Right forelimb (tissue), 1 donor: ENCODE measurements around the gene MAGI1.

Experiments used
- DNase-seq: peaks from one replicate; pipeline ENCODE4 v3.0.0-alpha.2; 2018

MAGI1 gene

DNA sequence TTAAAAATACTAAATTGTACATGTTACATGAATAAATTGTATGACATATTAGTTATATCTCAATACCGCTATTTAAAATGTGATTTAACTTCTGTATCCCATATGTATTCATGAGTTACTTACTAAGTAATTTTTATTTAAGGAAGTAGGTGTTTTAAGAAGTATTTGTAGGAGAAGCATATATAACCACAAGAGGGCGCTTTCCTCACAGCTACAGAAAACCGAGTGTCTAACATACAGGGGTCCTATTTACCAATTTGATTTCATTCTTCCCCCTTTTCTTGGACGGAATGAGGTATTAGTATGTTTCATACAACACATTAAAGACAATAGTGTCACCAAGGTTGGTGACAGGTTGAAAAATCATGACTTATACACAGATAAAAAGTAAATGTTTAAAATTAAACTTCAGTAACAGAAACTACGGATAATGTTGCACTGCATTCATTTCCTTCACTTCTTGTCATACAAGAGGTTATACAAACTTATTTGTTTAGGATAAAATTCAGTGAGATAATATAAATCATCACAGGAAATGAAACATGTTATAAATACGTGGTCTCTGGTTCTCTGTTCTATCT lies 253.6 kb downstream of the MAGI1 start:
- DNase-seq: no peak

DNA sequence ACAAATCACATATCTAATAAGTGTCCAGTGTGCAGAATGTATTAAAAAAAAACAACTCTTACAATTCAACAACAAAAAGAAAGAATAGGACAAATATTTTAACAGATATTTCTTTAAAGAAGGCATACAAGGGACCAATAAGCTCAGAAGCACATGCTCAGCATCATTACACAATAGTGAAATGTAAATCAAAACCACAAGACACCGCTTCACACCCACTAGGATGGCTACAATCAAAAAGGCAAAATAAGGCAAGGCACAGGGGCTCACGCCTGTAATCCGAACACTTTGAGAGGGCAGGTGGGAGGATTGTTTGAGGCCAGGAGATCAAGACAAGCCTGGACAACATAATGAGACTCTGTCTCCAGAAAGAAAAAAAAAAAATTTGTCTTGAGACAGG lies 255.6 kb downstream of the MAGI1 start:
- DNase-seq: no peak

DNA sequence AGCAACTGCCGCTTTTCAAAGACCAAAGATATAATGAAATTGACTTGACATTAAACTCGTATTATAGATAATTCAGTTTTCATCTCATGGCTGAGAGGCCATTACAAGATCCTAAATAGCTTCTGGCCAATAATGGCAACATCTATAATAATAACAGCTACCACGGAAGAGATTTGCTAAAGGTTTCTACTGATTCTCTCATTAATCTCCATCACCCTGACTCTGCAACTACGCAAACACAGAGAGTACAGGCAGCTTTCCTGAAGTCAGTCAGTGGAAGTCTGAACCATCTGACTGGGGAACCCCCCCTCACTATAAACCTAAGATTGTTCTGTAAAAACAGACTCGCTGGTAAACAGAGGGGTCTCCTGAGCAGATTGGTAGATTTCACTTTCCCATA lies 257.1 kb downstream of the MAGI1 start:
- DNase-seq: no peak

DNA sequence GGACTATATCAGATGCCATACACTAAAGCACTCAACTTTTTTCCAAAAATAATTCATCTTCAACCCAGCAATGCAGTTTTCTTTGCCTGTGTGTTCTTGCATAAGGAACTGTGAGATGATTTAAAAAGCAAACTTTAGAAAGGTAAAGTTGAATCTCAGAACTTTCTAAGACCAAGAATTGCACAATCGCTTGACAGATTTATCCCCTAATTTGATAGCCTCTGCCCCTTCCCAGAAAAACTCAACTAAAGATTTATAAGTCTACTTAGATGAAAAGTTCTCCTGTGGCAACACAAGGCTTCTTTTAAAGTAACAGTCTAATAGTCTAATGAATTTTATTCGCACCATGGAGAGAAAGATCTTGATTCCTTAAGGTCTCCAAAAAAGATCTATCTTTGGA lies 259.3 kb downstream of the MAGI1 start:
- no peak for DNase-seq

DNA sequence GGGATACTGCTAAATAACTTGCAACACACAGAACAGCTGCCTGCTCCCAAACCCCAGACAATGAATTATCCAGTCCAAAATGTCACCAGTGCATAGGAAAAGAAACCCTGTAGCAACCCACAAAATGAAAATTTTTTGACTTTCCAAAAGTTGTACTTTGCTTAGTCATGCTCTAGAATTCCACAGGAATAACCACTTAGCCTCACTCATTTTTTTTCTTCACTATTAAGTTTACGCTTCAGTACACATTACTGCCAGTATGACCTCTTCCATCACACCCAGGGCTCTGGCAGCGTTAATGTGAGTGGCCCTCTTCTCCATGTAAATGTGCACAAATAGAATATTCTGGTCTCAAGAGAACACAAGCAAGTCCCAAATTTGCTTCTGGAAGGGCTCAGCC lies 259.8 kb downstream of the MAGI1 start:
- DNase-seq: no peak

DNA sequence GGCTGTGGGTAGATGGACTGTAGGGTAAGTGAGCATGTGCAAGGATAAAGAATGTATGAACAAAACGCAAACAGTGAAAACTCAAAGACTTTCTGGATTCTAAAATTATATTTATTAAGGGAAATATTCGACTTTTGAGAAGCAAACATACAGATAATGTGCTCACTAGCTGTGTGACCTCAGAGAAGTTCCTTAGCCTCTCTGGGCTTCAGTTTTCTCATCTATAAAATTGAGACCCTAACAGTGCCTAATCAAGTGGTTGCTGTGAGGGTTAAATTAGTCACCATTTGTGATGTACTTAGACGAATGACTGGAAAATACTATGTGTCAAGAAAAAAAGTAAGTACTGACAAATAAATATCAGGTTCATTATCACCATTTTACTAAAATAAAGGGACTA lies 261.7 kb downstream of the MAGI1 start:
- no peak for DNase-seq

DNA sequence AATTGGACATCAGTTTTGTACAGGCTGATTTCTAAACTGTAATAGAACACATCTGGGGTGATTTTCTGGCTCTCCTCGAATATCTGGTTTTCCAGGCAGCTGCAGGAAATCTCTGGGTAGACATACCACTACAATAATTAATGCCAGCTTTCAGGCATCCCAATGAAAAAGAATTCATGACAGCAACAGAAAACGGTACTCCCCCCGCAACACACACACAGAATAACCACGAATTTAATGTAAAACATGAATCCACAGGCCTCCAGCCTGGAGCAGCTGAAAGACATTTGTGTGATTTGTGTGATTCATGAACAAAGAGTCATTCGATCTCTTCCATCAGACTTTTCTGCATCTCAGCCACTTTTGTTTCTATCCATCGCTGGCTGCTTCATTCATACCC lies 262.2 kb downstream of the MAGI1 start:
- no peak for DNase-seq

DNA sequence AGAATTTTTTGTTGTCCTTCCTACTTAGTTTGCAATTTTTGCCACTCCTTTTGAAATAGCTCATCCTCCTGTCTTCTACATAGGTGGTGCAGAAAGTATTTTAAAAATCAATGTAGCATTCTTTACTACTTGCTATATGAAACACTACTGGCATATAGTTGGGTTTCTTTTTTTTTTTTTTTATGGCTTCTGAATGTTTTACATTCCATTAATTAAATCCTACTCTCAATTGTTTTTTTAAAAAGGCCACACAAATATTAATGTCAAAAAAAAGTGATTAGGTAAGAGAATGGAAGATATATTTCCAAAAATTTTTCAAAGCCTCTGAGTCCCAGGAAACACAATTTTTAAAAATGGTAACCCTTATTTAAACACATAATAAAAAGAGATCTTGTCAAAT lies 262.6 kb downstream of the MAGI1 start:
- DNase-seq: no peak

DNA sequence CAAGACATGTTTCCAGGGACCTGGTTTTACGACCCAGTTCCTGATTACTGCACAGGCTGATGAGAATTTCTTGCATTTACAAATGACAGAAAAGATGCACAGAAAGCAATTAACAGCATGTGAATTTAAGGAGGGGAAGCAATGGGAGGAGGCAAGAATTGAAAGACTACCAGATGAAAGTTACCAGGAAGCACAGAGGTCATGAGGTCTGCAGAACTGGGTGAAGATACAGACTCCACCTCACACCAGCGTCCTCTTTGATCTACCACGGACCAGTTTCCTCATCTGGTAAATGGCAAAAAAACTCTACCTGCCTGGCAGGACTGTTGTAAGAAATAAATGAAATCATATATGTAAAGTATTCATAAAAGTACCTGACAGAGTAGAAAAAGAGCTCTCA lies 266.0 kb downstream of the MAGI1 start:
- DNase-seq: no peak

DNA sequence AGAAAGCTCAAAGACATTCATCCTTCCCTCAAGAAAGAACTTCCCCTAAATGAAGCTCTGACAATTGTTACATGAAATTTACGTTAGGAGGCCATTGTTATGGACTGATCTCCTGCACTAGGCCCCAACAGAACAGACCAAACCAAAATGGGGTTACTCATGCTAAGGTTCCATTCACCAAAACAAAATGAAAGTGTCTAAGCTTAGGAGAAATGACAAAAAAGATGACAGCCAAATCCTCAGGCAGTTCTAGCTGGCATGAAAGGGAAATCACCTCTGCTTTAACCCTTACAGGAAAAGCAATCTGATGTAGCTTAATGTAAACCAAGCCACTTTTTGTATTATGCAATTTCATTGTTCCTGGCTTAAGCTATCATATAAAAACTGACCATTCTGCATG lies 271.2 kb downstream of the MAGI1 start:
- no peak for DNase-seq

DNA sequence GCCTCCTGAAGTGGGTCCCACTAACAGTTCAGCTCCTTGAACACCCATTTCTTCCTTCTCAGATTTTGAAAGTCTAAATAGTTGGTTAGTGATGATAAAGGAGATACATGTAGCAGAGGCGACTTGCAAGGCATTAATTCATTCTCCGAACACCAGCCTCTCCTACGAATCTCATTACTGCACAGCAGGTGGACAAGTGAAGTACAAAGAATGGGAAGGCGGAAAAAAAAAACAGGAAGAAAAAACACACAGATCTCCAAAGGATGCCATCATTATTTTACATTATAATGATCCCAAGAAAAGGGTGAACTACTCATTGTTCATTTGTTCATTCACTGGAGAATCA lies 276.5 kb downstream of the MAGI1 start:
- no peak for DNase-seq

DNA sequence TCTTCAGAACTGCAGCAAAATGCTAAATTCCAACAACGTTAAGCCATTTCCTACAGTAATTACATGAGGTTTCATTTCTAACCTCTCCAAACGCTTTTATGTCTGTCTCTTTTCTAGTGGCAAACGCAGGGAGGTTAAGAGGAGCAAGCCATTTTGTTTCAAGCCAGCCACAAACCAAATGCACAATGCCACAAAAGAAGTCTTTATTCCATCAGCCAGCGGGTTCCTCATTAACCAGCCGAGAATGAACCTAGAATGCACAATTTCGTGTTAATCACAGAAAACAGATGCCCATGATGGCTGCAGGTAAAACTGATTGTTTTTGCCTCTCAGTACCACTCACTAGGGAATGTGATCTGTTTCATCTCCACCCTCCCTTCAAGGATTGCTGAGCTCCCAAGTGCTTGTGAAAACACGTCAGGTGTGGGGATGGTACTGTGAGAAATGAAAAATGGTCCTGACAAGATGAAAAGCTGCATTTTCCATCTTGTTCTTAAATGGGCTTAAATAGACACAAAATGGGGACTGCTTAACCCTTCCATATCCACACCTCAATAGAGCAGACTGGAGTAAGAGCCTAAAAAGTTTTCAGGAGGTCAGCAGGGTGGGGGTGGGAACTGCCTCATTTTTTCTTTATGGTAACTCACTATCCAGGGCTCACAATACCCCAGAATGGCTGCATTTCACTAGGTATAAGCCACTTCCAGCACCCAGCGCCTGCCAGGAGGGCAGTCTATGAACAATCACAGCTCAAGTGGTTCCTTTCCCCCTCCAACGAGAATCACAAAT lies 277.1 kb downstream of the MAGI1 start:
- no peak for DNase-seq

DNA sequence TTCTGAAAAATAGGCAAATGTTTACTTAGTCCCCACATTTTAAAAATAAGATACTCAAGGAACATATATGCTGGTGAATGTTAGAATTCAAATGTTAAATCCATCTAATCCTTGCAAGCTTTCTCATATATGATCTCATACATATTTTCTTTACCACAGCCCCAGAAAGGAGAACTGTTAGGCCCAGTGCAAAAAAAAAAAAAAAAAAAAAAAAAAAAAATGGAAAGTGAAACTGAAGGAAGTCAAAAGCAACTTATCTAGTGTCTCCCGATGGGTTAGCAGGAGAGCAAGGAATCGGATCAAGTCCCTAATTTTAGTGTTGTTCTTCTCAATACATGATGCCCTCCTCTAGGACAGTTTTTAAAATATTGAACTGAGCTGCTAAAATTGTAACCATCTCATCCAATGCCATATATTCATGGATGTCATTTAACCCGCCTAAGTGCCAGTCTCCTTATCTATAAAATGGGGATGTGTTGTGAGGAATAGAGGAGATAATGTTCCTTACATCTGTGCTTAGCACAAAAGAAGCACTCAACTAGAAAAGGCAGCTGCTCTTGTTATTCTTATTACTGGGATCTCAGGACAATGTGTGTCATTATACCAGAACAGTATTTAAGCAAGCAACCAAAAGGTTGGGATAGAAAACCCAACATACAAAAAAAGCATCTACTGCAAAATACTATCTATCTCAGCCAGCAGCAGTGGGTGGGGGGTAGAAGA lies 279.7 kb downstream of the MAGI1 start:
- DNase-seq: no peak

DNA sequence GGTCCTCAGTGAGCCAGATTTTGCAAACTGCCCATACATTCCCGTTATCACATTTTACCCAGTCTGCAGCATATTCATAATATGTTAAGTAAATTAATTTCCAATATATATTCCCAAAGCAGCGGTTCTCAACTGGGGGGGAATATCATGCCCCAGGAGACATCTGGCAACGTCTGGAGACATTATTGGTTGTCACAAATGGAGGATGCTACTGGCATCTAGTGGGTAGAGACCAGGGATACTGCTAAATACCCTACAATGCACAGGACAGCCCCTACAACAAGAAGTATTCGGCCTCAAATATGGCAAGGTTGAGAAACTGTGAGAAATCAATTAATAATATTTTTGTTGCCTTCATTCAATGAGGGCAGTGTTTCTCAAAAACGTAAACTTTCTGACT lies 280.3 kb downstream of the MAGI1 start:
- DNase-seq: no peak

DNA sequence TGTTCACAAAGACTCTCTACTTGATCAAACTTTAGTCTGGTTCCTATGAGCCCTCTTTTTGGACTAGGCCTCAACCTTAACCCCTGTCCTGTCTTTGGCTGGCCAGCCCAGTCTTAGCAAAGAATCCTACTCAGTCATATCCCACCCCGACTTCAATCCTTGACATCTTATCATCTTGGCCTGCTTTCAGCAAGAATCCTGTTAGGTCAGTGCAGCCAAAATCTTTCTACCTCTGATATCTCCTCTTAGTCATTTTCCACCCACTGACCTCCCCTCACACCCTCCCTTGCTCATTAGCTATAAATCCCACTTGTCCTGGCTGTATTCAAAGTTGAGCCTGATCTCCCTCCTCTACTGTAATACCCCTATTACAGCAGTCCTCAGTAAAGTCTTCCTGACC lies 286.1 kb downstream of the MAGI1 start:
- DNase-seq: no peak

DNA sequence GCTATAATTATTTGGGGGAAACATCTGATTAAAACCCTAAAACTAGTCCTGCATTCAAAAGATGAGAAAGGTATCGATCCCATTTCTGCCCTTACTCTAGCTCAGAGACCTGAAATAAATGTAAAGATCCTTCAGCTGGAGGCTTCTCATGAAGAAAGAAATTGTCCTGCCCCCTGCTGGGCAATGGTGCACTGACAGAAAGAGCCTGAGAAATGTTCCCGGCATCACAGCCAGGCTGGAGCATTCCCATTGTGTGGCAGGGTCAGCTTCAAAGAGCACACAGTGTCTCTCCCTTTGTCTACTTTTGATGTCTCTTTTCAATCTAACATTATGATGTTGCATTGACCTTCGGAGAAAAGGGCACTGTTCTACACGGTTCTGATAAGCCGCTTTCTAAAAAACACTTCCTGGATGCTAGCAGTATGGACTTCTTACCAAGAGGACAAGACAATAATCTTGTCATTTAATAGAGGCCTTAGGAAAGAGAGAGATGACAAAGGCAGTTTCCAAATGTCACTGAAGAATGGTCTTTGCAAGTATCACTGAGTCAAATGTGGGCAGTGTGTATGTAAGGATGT lies 287.5 kb downstream of the MAGI1 start:
- DNase-seq: peak; percentile 54

DNA sequence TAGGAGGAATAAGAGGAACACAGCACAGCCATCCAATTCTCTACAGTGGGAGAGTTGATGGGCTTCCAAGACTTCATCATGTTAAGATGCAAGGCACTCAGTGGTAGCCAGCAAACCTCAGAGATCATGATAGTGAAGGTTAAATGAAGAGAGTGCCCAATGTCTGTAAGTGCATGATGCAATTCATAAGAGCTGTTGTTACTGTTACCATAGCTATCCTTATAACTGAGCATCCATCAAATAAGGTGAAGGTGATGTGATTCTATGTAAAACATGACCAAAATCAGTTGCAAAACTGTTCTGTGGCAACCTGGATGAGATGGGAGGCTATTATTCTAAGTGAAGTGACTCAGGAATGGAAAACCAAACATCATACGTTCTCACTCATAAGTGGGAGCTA lies 289.7 kb downstream of the MAGI1 start:
- DNase-seq: no peak

DNA sequence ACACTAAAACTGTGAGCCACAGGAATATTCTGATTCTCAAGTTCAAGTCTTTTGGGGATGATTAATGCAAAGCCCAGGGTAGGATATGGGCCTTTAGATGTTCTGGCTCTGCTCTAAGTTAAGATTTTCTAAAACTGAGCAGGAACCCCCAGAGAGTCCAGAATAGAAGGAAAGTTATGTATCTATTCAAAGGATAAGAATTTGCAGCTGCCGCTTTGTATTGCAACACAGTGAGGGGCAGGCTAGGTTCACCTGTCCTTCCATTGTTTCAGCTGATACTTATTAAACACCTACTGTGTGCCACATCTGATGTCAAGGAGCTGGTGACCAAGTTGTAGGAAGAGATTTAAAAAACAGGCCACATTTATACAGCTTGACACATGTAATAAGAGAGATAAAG lies 290.4 kb downstream of the MAGI1 start:
- DNase-seq: no peak

DNA sequence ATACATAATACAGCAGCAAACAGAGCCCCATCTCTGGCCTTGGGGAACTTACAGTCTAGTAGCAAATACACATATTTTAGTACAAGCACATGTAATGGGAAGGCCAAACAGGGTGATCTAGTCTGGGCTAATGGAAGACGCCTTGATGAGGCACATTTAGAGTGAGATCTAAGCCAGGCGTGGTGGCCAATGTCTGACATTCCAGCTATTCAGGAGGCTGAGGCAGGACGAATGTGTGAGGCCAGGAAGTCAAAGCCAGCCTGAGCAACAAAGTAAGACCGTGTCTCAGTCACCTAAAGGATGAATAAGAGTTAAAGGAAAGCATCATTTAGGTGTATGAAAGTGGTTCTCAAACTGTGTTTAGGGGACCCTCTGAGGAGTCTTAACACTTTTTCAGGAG lies 291.9 kb downstream of the MAGI1 start:
- no peak for DNase-seq

DNA sequence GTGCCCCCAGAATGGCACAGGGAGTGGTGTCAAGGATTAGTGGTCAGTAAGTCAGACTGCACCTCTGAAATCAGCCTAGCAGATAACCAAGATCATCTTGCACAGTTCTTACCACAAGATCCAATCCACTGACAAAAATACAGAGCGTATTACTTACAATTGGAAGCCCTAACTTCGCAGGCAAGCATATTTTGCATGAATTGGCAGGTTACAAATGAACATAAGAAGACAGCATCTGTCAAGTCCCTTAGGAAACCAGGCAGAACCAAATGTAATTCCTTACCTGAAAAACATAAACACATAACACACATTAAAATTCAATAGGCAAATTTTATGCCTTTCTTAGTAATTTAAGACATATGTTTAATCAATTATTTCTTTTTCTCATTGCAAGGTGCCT lies 293.4 kb downstream of the MAGI1 start:
- no peak for DNase-seq

DNA sequence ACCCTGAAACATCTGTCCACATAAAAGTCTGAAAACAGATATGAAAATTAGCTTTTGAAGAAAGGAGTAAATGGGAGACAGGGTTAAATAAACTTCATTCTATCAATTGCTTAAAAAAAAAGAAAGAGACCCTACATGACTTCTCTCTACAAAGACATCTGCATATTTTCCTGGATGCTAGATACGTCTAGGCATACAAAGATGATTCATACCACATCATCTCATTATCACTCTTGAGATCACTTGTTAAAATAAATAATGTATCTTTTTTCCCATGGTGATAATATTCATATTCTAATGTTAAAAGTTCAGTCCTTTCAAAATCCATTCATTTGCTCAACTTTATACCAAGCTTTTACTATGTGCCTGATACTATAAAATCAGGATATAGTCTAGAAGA lies 295.8 kb downstream of the MAGI1 start:
- no peak for DNase-seq

DNA sequence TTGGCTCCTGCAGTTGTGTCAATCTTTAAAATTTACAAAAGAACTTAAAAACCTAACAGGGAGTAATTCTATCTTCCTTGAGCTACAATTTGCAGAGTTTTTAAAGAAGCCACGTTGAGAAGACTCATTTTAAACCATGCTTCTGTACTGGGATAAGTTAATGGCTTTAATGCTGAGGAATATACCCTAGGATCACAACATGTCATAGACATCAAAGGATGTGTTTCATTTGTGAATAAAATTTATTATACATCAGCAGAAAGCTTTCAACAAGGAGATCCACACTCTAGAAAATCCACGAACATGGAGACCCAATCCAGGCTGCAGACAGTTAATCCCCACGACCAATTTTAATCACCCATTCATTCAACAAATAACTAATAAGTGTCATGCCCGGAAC lies 297.2 kb downstream of the MAGI1 start:
- DNase-seq: no peak

DNA sequence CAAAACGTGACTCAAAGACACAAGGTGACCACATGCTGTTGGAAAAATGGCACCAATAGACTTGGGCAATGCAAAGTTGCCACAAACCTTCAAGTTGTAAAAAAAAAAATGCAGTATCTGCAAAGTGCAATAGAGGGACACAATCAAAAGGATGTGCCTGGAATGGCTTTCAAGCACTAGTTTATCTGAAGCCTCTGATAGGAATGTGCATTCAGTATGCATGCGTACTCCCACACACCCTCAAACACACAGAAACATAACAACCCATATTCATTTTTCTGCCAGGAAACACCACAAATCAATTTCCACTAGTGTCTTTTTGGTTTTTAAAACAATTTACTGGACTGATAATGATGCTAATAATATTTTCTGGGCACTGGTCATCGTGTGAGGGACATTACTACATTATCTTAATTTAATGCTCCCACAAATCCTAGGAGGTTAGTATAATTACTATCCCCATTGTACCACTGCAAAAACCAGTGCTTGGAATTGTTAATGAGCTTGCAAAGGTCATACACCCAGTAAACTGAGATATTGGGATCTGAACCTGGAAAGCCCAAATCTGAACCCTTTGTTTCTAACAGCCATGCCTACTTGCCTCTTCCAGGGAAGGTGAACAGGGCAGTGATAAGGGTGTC lies 298.7 kb downstream of the MAGI1 start:
- DNase-seq: no peak

DNA sequence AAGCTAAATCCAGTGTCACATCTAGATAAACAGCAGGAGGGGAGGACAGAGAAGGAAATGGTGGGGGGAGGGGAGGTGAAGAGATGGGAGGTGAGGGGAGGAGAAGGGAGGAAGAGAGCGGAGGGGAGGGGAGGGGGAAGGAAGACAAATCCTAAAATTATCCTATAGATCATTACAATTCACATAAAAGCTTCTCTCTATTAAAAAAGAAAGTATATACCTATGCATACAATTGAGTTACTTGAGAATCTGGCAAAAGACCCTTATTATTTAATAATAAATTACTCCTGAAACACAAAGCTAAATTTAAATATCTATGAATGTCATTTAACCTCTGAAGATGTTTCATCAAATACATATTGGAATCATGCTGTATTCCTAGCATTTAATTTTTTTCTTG lies 303.9 kb downstream of the MAGI1 start:
- DNase-seq: no peak
